ENCODE measurements around the gene C4orf36. TPM values are rescaled to one million over a fixed set of nuclear protein-coding genes. Genes with fewer than 3 reads are reported as not detected.
"Not testable (repeated sequence)": the region's sequence is repeated elsewhere in the genome, so short reads cannot be mapped to it uniquely, and the experiment has no call there.

C4orf36 gene
- total RNA-seq, 1 experiment from 2014 or later: 0.49 TPM

GRCh38 chr4:86879641-86880040 lies 12.6 kb downstream of the C4orf36 start:
- H3K27me3 ChIP-seq: no peaks in the 10 kb centered on the region
- DNase-seq: no peak
- 0 out of 2 replicates have a peak, but pooled peaks cover 7% of the 10 kb centered on the region for H3K9me3 ChIP-seq
- H3K36me3 ChIP-seq: no peaks in the 10 kb centered on the region
- H3K4me3 ChIP-seq: no peak overlapping the region

- no peaks in the 10 kb centered on the region for H3K27me3 ChIP-seq
- H3K36me3 ChIP-seq: no peaks in the 10 kb centered on the region
- no peak overlapping the region for H3K4me3 ChIP-seq
- 0 out of 2 replicates have a peak, but pooled peaks cover 7% of the 10 kb centered on the region for H3K9me3 ChIP-seq
- no peak for DNase-seq
These were observed 13.6 kb downstream of the C4orf36 start for GRCh38 chr4:86878640-86879039.

- no peak for DNase-seq
- no peaks in the 10 kb centered on the region for H3K27me3 ChIP-seq
- no peak overlapping the region for H3K4me3 ChIP-seq
- H3K9me3 ChIP-seq: 0 out of 2 replicates have a peak, but pooled peaks cover 7% of the 10 kb centered on the region
- H3K36me3 ChIP-seq: no peaks in the 10 kb centered on the region
These were observed 15.1 kb downstream of the C4orf36 start for GRCh38 chr4:86876894-86877685.

- not testable (repeated sequence) for H3K36me3 ChIP-seq, H3K9me3 ChIP-seq, H3K4me3 ChIP-seq, DNase-seq, H3K27me3 ChIP-seq
These were observed 16.8 kb downstream of the C4orf36 start for GRCh38 chr4:86875436-86875835.

- DNase-seq: no peak
- Histone ChIP-seq H3K27me3 (no peaks in the 10 kb centered on the region), H3K36me3 (no peaks in the 10 kb centered on the region), H3K4me3 (no peak overlapping the region), H3K9me3 (no peaks in the 10 kb centered on the region)
These were observed 20.1 kb downstream of the C4orf36 start for GRCh38 chr4:86872135-86872534.

GRCh38 chr4:86870442-86871069 lies 21.7 kb downstream of the C4orf36 start:
- no peak overlapping the region for H3K4me3 ChIP-seq
- no peaks in the 10 kb centered on the region for H3K9me3 ChIP-seq
- H3K36me3 ChIP-seq: no peaks in the 10 kb centered on the region
- H3K27me3 ChIP-seq: no peaks in the 10 kb centered on the region
- DNase-seq: no peak

GRCh38 chr4:86857341-86858052 lies 34.7 kb downstream of the C4orf36 start:
- DNase-seq: no peak
- Histone ChIP-seq H3K4me3 (no peak overlapping the region), H3K9me3 (no peaks in the 10 kb centered on the region), H3K27me3 (no peaks in the 10 kb centered on the region), H3K36me3 (no peaks in the 10 kb centered on the region)

- Histone ChIP-seq H3K36me3 (no peaks in the 10 kb centered on the region), H3K27me3 (no peaks in the 10 kb centered on the region), H3K4me3 (no peak overlapping the region), H3K9me3 (no peaks in the 10 kb centered on the region)
- DNase-seq: no peak
These were observed 35.3 kb downstream of the C4orf36 start for GRCh38 chr4:86856896-86857295.

- DNase-seq: no peak
- Histone ChIP-seq H3K27me3 (no peaks in the 10 kb centered on the region), H3K4me3 (no peak overlapping the region), H3K9me3 (no peaks in the 10 kb centered on the region), H3K36me3 (no peaks in the 10 kb centered on the region)
These were observed 36.6 kb downstream of the C4orf36 start for GRCh38 chr4:86855572-86855971.

GRCh38 chr4:86853209-86853608 lies 39.0 kb downstream of the C4orf36 start:
- H3K36me3 ChIP-seq: no peaks in the 10 kb centered on the region
- no peaks in the 10 kb centered on the region for H3K27me3 ChIP-seq
- DNase-seq: no peak
- H3K9me3 ChIP-seq: no peaks in the 10 kb centered on the region
- no peak overlapping the region for H3K4me3 ChIP-seq

- Histone ChIP-seq H3K27me3 (no peaks in the 10 kb centered on the region), H3K4me3 (no peak within 1 kb of the TSS), H3K36me3 (no peaks in the 10 kb centered on the region), H3K9me3 (no peaks in the 10 kb centered on the region)
- no peak for DNase-seq
These were observed 43.2 kb downstream of the C4orf36 start, which contains the start of gene SLC10A6 for GRCh38 chr4:86848732-86849619. Gene SLC10A6, minus strand, starts transcription at chr4:86849384. Its CDS starts 269 bp downstream, at chr4:86849115.

GRCh38 chr4:86848136-86848535 lies 44.1 kb downstream of the C4orf36 start:
- DNase-seq: no peak
- no peaks in the 10 kb centered on the region for H3K9me3 ChIP-seq
- no peaks in the 10 kb centered on the region for H3K36me3 ChIP-seq
- H3K27me3 ChIP-seq: no peaks in the 10 kb centered on the region
- H3K4me3 ChIP-seq: no peak overlapping the region

GRCh38 chr4:86847571-86847970 lies 44.7 kb downstream of the C4orf36 start:
- no peaks in the 10 kb centered on the region for H3K36me3 ChIP-seq
- no peaks in the 10 kb centered on the region for H3K9me3 ChIP-seq
- H3K4me3 ChIP-seq: no peak overlapping the region
- H3K27me3 ChIP-seq: no peaks in the 10 kb centered on the region
- no peak for DNase-seq

GRCh38 chr4:86846921-86847320 lies 45.3 kb downstream of the C4orf36 start:
- Histone ChIP-seq H3K4me3 (no peak overlapping the region), H3K9me3 (no peaks in the 10 kb centered on the region), H3K27me3 (no peaks in the 10 kb centered on the region), H3K36me3 (no peaks in the 10 kb centered on the region)
- no peak for DNase-seq

GRCh38 chr4:86845593-86845992 lies 46.6 kb downstream of the C4orf36 start:
- no peaks in the 10 kb centered on the region for H3K36me3 ChIP-seq
- no peaks in the 10 kb centered on the region for H3K9me3 ChIP-seq
- no peak overlapping the region for H3K4me3 ChIP-seq
- no peak for DNase-seq
- no peaks in the 10 kb centered on the region for H3K27me3 ChIP-seq

- DNase-seq: no peak
- Histone ChIP-seq H3K9me3 (no peaks in the 10 kb centered on the region), H3K36me3 (no peaks in the 10 kb centered on the region), H3K27me3 (no peaks in the 10 kb centered on the region), H3K4me3 (no peak overlapping the region)
These were observed 50.9 kb downstream of the C4orf36 start for GRCh38 chr4:86841309-86841708.
